Muscle layer of colon (tissue), 2 donors: ENCODE data around the gene SEPTIN3.

Experiments used
- H3K27ac ChIP-seq: one replicate; pipeline ENCODE4 v1.7.0; 2013; ENCODE audit warnings: low read depth, mild to moderate bottlenecking, low read length, moderate library complexity
- H3K27me3 ChIP-seq, 2 donors: one replicate each; pipeline ENCODE4 v1.7.0; 2013; ENCODE audit warnings: low read length in 2 of 2, mild to moderate bottlenecking in 2 of 2; ENCODE audit not compliant: insufficient read depth in 2 of 2, control insufficient read depth in 1 of 2
- H3K36me3 ChIP-seq: one replicate; pipeline ENCODE4 v1.7.0; 2013; ENCODE audit warnings: mild to moderate bottlenecking, low read length; ENCODE audit not compliant: insufficient read depth
- H3K4me1 ChIP-seq: one replicate; pipeline ENCODE4 v1.7.0; 2013; ENCODE audit warnings: mild to moderate bottlenecking, low read length; ENCODE audit not compliant: insufficient read depth
- H3K4me3 ChIP-seq, 2 donors: one replicate each; pipeline ENCODE4 v1.7.0; 2013; ENCODE audit warnings: low read length in 2 of 2, low read depth in 1 of 2, mild to moderate bottlenecking in 1 of 2, moderate library complexity in 1 of 2
- H3K9ac ChIP-seq: one replicate; pipeline ENCODE4 v1.7.0; 2013; ENCODE audit warnings: low read length
- H3K9me3 ChIP-seq: one replicate; pipeline ENCODE4 v1.7.0; 2013; ENCODE audit warnings: mild to moderate bottlenecking, low read length
- donor health status: abdominal sarcoma.
- donor health status: Adenocarcinoma of cecum.

The SEPTIN3 gene

DNA sequence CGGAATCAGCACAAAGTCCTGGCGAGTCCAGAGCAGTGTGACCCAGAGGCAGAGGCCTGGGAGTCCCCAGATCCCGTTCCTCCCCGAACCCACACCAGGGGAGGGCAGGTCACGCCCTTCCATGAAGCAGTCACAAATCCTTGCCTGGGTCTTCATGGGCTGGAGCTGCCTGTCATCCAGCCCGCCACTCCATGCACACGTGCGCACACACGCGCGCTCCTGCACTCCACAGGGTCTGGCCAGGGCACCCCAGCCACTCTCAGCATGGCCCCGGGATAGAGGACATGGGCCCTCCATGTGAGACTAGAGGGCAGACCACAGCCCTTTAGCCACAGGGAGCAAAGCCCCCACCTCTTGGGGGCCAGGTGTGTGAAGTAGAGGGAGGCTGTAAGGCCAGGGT is 36.9 kb upstream of the SEPTIN3 start:
- Histone ChIP-seq H3K9me3 (no peaks in the 10 kb centered on the region), H3K36me3 (no peaks in the 10 kb centered on the region), H3K9ac (no peak overlapping the region), H3K27me3 (no peaks in the 10 kb centered on the region), H3K27ac (no peak overlapping the region), H3K4me1 (no peaks in the 10 kb centered on the region), H3K4me3 (no peak overlapping the region)

DNA sequence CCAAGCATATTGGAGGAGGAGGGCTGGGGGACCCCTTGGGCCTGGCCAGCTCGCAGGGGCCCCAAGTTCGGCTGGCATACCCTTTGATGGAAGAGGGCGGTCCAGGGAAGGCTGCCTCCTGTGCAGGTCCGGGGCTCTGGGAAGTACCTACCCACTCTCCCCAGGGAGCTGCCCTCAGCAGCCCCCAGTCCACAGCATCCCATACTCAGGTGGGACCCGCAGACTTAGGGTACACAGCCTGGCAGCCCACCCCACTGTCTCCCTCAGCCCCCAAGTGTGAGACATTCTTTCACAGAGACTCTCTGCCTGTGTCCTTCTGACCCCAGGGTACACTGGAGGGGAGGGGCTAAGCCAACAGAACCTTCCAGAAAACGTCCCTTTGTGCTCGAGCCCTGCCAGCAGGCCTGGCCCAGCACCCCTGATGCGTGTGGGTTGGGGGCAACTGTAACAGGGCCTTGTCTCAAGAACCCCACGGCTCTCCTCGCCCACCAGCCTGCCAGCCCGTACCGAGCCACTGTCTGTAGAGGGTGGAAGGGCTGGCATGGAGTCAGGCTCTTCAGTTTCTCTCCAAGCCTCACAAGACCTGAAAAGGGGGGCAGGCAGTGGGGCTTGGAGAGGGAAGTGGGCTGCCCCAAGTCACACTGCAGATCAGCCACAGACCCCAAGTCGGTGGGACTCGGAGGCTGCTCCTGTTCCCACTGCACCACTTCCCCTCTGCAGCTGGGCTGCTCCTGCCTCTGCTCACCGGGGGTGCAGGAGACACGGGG is 35.6 kb upstream of the SEPTIN3 start:
- Histone ChIP-seq H3K4me3 (no peak overlapping the region), H3K9ac (no peak overlapping the region), H3K9me3 (no peaks in the 10 kb centered on the region), H3K27me3 (no peaks in the 10 kb centered on the region), H3K4me1 (peaks cover under 1% of the 10 kb centered on the region), H3K27ac (no peak overlapping the region), H3K36me3 (no peaks in the 10 kb centered on the region)

DNA sequence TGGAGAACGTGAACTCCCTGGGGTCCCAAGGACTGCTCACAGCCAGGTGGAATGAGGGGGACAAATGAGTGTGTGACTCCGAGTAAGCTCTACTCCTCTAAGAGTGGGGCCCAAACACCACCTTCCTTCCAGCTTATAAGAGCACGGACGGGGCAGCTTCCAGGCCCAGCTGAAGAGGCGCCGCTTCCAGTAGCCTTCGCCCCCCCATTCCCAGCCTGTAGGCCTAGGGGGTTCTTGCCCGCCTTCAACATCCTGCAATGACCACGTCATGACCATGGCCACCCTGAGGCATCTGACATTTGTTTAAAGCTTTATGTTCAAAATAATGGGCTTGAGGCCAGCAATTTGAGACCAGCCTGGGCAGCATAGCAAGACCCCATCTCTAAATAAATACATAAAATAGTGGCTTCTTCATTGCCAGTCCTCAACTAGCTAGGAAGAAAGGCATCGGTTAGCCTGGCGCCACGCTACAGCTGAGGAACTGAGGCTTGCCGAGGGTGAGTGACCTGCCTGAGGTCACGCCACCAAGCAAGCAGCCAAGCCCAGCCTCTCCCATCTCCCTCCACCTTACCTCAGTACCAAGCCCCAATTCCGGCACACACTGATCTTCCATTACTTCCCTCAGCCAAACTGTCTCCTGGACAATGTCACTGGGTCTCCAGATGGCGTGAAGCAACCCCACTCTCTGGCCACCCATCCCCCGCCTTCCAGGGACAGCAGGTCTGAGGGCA is 34.8 kb upstream of the SEPTIN3 start:
- H3K9ac ChIP-seq: no peak overlapping the region
- no peaks in the 10 kb centered on the region for H3K36me3 ChIP-seq
- H3K9me3 ChIP-seq: no peaks in the 10 kb centered on the region
- peaks cover 8% of the 10 kb centered on the region for H3K4me1 ChIP-seq
- no peaks in the 10 kb centered on the region for H3K27me3 ChIP-seq
- no peak overlapping the region for H3K4me3 ChIP-seq
- no peak overlapping the region for H3K27ac ChIP-seq

DNA sequence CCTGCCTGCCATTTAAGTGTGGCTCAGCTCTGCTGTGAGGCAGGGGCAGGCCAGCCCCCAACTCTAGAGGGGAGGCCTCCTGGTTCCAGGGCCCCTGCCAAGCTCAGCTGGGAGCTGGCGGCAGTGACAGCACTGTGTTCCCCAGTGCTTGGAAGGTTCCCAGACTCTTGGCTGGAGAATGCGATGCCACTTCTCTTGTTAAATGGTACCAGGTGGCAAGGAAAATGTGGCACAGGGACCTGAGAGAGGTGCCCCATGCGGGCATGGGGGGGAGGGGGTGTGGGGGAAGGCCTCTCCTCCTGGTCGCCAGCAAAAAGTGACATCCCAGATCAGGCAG is 34.3 kb upstream of the SEPTIN3 start:
- H3K9me3 ChIP-seq: no peaks in the 10 kb centered on the region
- H3K9ac ChIP-seq: no peak overlapping the region
- no peak overlapping the region for H3K4me3 ChIP-seq
- H3K27me3 ChIP-seq: no peaks in the 10 kb centered on the region
- no peaks in the 10 kb centered on the region for H3K36me3 ChIP-seq
- no peak overlapping the region for H3K27ac ChIP-seq
- H3K4me1 ChIP-seq: peaks cover 8% of the 10 kb centered on the region

DNA sequence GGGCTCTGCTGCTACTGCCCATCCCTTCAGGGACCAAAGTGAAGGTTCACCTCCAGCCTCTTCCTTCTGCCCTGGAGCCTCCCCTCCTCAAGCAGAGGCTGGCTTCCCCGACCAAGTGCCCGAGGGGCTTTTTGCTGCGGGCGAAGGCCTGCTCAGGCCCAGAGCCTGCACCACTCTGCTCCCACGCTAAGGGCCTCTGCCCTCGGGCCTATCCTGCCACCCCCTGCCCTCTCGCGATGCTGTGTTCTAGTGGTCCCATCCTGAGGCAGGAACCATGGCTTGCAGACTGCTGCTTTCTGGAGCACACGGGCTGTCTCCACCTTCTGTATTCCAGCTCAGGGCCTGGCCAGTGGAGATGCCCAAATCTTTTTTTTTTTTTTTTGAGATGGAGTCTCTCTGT is 33.7 kb upstream of the SEPTIN3 start:
- no peak overlapping the region for H3K4me3 ChIP-seq
- peaks cover 8% of the 10 kb centered on the region for H3K4me1 ChIP-seq
- H3K27me3 ChIP-seq: no peaks in the 10 kb centered on the region
- H3K9me3 ChIP-seq: no peaks in the 10 kb centered on the region
- no peak overlapping the region for H3K9ac ChIP-seq
- H3K36me3 ChIP-seq: no peaks in the 10 kb centered on the region
- no peak overlapping the region for H3K27ac ChIP-seq

DNA sequence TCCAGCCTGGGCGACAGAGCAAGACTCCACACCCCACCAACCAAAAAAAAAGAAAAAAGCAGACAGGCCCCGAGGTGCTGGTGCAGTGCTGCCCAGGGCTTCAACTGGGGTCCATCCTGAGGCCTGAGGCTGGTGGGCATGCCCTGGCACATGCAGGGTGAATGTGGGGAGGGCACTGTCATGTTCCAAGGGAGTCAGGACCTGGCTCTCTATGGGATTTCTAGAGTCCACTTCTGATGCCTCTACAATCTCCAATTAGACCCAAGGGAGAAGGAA is 32.4 kb upstream of the SEPTIN3 start:
- no peaks in the 10 kb centered on the region for H3K27me3 ChIP-seq
- no peaks in the 10 kb centered on the region for H3K36me3 ChIP-seq
- H3K4me1 ChIP-seq: peaks cover 14% of the 10 kb centered on the region
- H3K9ac ChIP-seq: no peak overlapping the region
- H3K4me3 ChIP-seq: no peak overlapping the region
- no peak overlapping the region for H3K27ac ChIP-seq
- no peaks in the 10 kb centered on the region for H3K9me3 ChIP-seq

DNA sequence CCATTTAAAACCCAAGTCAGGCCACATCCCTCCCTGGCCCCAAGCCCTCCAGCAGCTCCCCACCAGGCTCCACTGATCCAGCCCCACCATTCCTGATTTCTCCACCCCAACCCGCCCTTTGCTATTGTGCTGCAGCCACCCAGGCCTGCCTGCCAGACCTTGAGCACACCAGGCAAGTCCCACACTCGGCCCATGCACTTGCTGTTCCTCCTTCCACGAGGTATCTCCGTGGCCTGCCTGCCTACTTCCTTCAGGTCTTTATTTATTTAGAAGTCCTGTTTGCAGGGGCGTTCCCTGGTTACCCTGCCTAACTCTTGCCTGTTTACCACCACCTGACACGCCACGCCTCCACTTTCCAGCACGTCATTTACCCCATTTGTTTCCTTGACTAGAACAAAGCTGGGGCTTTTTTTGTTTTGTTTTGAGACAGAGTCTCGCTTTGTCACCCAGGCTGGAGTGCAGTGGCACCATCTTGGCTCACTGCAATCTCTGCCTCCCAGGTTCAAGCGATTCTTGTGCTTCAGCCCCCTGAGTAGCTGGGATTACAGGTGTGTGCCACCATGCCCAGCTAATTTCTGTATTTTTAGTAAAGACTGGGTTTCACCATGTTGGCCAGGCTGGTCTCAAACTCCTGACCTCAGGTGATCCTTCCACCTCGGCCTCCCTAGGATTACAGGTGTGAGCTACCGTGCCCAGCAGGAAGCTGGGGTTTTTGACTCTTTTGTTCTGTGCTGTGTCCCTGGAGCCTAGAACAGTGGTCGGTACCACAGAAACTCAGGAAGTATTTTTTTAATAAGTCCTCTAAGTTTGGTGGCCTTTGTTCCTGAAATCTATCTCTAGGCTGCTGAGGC is 29.0 kb upstream of the SEPTIN3 start:
- no peak overlapping the region for H3K27ac ChIP-seq
- H3K9me3 ChIP-seq: no peaks in the 10 kb centered on the region
- H3K4me1 ChIP-seq: peaks cover 14% of the 10 kb centered on the region
- H3K27me3 ChIP-seq: no peaks in the 10 kb centered on the region
- H3K36me3 ChIP-seq: no peaks in the 10 kb centered on the region
- no peak overlapping the region for H3K4me3 ChIP-seq
- H3K9ac ChIP-seq: no peak overlapping the region

DNA sequence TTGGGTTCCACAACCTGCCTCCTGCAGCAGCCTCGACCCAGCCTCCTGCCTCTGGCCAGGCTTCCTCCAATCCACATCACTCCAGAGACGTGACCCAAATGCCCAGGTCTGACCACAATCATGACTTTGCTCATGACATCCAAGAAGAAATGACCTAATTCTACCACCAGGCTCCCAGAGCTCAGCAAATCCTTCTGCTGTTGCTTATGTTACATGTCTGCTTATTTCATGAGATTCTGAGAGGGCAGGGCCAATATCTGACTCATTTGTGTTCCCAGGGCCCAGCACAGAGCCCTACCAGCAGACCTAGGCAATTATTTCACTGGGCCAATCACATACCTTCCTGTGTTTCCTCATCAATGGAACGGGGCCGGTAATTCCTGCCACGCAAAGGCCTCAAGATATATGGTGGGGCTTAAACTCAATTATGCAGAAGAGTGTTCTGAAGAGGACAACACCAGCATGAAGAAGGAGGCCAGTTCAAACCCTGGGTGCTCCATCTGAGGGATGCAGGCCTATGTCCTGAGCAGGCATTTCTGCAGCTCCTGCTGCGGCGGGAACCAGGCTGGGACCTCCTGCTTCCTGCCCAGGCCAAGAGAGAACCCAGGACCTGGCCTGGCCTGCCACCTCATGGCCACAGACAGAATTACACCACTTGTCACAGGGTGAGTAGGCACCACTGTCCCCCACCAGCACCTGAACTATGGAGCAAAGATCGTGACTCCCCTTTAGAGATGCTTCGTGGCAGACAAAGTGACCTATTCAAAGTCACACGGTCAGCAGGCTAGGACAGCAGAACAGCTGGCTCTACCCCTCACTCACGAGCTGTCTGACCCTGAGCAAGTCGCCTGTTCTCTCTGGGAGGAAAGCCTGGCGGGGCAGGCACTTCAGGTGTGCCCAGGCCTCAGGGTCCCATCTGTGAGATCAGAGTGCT is 28.1 kb upstream of the SEPTIN3 start:
- Histone ChIP-seq H3K9me3 (no peaks in the 10 kb centered on the region), H3K4me3 (no peak overlapping the region), H3K36me3 (no peaks in the 10 kb centered on the region), H3K27ac (no peak overlapping the region), H3K4me1 (peaks cover 14% of the 10 kb centered on the region), H3K9ac (no peak overlapping the region), H3K27me3 (peaks cover 0 to 6% of the 10 kb centered on the region in 2 donors)

DNA sequence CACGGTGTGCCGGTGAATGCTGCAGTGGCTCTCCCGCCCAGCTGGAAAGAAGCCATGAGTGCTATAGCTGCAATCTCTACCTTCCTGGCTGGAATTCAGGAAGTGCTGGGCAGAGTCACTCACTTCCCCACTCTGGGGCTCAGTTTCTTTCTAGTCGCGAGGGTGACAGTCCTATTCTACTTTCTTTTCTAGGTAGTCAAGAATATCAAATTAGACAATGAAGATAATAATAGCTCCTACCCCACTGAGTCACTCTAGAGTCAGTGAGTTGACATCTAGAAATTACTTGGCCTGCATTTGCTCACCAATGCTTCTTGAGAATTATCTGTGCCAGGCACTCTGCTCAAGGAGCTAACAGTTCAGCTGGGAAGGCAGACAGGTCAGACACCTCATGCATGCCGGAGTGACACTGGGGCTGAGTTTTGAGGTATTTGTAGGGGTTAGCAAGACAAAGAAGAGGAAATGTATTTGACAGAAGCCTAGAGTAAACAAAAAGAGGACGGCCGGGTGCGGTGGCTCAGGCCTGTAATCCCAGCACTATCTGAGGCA is 25.5 kb upstream of the SEPTIN3 start:
- Histone ChIP-seq H3K9ac (no peak overlapping the region), H3K4me3 (no peak overlapping the region), H3K27me3 (peaks cover 0 to 10% of the 10 kb centered on the region in 2 donors), H3K27ac (no peak overlapping the region), H3K4me1 (peaks cover 12% of the 10 kb centered on the region), H3K36me3 (no peaks in the 10 kb centered on the region), H3K9me3 (no peaks in the 10 kb centered on the region)

DNA sequence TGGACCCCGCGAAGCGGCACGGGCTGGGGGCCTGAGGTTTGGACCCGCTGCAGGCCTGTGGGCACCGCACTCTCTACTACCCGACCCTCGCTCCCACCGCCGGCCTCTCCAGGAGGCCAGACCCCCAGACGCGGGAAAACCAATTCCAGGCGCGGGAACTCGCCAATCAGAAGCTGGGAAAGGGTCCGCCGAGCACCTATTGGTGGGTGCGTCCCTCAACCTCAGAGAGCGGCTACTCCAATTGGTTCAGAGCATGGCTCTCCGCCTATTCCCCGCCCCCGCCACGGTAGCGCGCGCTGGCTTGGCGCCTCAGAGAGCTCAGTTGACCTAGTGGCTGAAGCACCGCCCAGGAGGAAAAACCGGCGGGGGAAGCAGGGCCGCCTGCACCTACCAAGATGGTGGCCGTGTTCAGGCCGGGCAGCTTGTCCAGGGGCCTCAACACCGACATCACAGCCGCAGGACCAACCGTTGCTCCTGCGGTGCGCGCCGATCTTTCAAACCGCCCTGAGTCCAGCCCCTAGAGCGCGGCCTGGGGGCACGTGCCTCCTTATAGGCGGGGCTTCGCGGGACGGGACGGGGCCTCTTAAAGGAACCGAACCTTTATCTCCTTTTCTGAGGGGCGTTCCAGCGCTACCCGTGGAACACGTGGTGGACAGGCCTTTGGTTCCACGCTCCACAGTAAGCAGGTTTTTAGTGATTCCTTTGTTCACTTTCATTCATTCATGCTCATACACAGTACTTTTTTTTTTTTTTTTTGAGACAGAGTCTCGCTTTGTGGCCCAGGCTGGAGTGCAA is 22.4 kb upstream of the SEPTIN3 start, which contains the start of gene CENPM:
CENPM (minus strand) TSS at position 524 of the 795 bp plus-strand sequence; CDS start at position 448, 76 bp downstream.
- H3K4me3 ChIP-seq: peak within 1 kb of the TSS; percentile 49 to 67
- H3K36me3 ChIP-seq: no peaks in the 10 kb centered on the region
- peaks cover 0 to 11% of the 10 kb centered on the region in 2 donors for H3K27me3 ChIP-seq
- no peaks in the 10 kb centered on the region for H3K9me3 ChIP-seq
- no peaks in the 10 kb centered on the region for H3K4me1 ChIP-seq
- H3K9ac ChIP-seq: no peak within 1 kb of the TSS
- H3K27ac ChIP-seq: peak within 1 kb of the TSS; percentile 12
